Sigmoid colon (tissue), 7 donors: ENCODE data around the gene RCAN1. TPM values are rescaled to one million over a fixed set of nuclear protein-coding genes. Genes with fewer than 3 reads are reported as not detected.

ENCODE experiments used
- DNase-seq: peaks from one replicate; pipeline ENCODE4 v3.0.0-alpha.2; 2019
- H3K27ac ChIP-seq, 4 donors: fragments of 200-600 bp; sonication (generic); one replicate each; pipeline ENCODE4 v1.5.1; 2016 to 2019; ENCODE audit warnings: mild to moderate bottlenecking in 1 of 4
- H3K27me3 ChIP-seq, 3 donors: fragments of 200-600 bp; sonication (generic); one replicate each; pipeline ENCODE4 v1.5.1; 2019; ENCODE audit warnings: mild to moderate bottlenecking in 1 of 3
- H3K36me3 ChIP-seq, 4 donors: fragments of 200-600 bp; sonication (generic); one replicate each; pipeline ENCODE4 v1.5.1; 2016 to 2019
- H3K4me1 ChIP-seq, 4 donors: fragments of 200-600 bp; sonication (generic); one replicate each; pipeline ENCODE4 v1.5.1; 2017 to 2019
- H3K4me3 ChIP-seq, 4 donors: fragments of 200-600 bp; sonication (generic); one replicate each; pipeline ENCODE4 v1.5.1; 2017 to 2019; ENCODE audit warnings: mild to moderate bottlenecking in 2 of 4, moderate library complexity in 1 of 4
- H3K9me3 ChIP-seq, 4 donors: fragments of 200-600 bp in 3 of 4; sonication (generic) in 3 of 4; one replicate each; pipeline versions ENCODE4 v1.5.1 to v1.6.1; 2013 to 2019
- EP300 ChIP-seq, 4 donors: sonication (generic); formaldehyde crosslinking; IDR thresholded peaks; one replicate each; pipeline ENCODE4 v1.6.1; 2017; ENCODE audit warnings: antibody characterized with exemption in 4 of 4
- POLR2A ChIP-seq, 2 donors: fragments of 450-650 bp; IDR thresholded peaks; one replicate each; pipeline ENCODE4 v1.6.1; 2016; ENCODE audit warnings: antibody characterized with exemption in 2 of 2, mild to moderate bottlenecking in 2 of 2, moderate library complexity in 2 of 2
- POLR2AphosphoS5 ChIP-seq, 4 donors: sonication (generic); formaldehyde crosslinking; IDR thresholded peaks; one replicate each; pipeline ENCODE4 v1.6.1; 2017; ENCODE audit warnings: antibody characterized with exemption in 4 of 4
- WGBS, 2 donors: extraction: QIAGEN DNeasy Blood & Tissue Kit; methylation state at CpG; one replicate each; pipeline ENCODE4 v1.1.7; 2013; 5-methylcytosine and 5-hydroxymethylcytosine counted together
- intact Hi-C: fragments of 100-400 bp; cut with DNase I; formaldehyde crosslinking; loops from one replicate; pipeline ENCODE4 v1.15.1; 2023
- polyA plus RNA-seq, 3 donors: library from polyadenylated mRNA; stranded (reverse); fragments of 200-250 nt; gene quantifications; one replicate each; pipeline ENCODE4 v1.2.3, GENCODE V29; 2013
- total RNA-seq, 4 donors: library from RNA; depleted of rRNA; stranded (reverse); fragments of >200 nt; gene quantifications; one replicate each; pipeline ENCODE4 v1.1.0, GENCODE V29; 2016
- TF ChIP-seq, protein P1 (sequence below), 4 experiments: fragments of 450-650 bp in 3 of 4; fragments of 200-600 bp in 1 of 4; IDR thresholded peaks; one replicate each; pipeline ENCODE4 v1.5.1; 2016 to 2019; ENCODE audit warnings: antibody characterized with exemption in 4 of 4, mild to moderate bottlenecking in 3 of 4, moderate library complexity in 2 of 4
- donor health status: healthy with polysubstance abuse.
- donor health status: Bipolar disorder and iron deficiency.
- donor health status: healthy.

Gene RCAN1
- total and polyA plus RNA-seq, 7 donors: 21.4 to 148 (median 38.3) TPM

DNA sequence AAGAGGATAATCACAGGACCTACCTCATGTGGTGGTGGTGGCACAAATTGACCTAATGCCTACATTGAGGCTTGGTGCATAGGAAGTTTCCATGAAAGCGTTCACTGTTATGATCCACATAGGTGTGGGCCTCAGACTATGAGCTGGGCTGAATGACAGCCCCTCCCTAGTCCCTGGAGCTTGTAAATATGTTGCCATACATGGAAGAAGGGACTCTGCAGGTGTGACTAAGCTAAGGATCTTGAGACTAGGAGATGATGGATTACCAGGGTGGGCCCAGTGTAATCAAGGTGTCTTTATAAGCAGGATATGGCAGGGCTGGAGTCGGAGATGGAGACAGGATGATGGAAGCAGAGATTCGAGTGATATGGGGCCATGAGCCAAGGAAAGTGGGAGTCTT, 71.9 kb downstream of the RCAN1 start:
- H3K4me3 ChIP-seq: no peak overlapping the region
- WGBS, 2 donors: 23 to 69% methylated on average over 3 of the region's 3 CpGs
- no peaks in the 10 kb centered on the region for H3K27me3 ChIP-seq
- DNase-seq: no peak
- H3K36me3 ChIP-seq: peaks cover 0 to 3% (median 0%) of the 10 kb centered on the region in 4 donors
- peaks cover 0 to 16% (median 6%) of the 10 kb centered on the region in 4 donors for H3K4me1 ChIP-seq
- no peak overlapping the region for H3K27ac ChIP-seq
- no peak for TF ChIP-seq POLR2AphosphoS5 (IDR thresholded peaks at IDR 0.05)
- TF ChIP-seq, protein P1, sequence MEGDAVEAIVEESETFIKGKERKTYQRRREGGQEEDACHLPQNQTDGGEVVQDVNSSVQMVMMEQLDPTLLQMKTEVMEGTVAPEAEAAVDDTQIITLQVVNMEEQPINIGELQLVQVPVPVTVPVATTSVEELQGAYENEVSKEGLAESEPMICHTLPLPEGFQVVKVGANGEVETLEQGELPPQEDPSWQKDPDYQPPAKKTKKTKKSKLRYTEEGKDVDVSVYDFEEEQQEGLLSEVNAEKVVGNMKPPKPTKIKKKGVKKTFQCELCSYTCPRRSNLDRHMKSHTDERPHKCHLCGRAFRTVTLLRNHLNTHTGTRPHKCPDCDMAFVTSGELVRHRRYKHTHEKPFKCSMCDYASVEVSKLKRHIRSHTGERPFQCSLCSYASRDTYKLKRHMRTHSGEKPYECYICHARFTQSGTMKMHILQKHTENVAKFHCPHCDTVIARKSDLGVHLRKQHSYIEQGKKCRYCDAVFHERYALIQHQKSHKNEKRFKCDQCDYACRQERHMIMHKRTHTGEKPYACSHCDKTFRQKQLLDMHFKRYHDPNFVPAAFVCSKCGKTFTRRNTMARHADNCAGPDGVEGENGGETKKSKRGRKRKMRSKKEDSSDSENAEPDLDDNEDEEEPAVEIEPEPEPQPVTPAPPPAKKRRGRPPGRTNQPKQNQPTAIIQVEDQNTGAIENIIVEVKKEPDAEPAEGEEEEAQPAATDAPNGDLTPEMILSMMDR (IDR thresholded peaks at IDR 0.05): no peak
- no peak for TF ChIP-seq POLR2A (IDR thresholded peaks at IDR 0.05)
- no peak for TF ChIP-seq EP300 (IDR thresholded peaks at IDR 0.05)
- intact Hi-C loops: no loop called here
- H3K9me3 ChIP-seq: no peaks in the 10 kb centered on the region

DNA sequence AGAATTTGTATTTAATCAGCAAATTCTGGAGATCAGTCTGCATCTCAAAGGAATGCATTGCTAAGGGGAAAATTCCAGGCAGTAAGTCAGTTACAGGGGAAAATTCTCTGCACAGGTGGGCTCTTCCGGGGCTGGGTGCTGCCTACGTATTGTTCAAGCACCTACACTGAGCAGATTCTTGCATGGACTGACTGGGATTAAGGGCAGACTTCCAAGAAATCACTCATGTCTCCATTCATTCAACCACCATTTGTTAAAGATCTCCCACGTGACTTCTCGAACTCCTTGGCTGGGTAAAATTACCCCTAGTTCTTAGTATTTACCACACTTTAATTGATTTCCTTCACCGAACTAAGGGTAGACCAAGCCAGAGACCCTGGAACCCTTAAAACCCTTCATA, 74.7 kb downstream of the RCAN1 start:
- WGBS, 2 donors: 87 to 93% methylated on average over 5 of the region's 5 CpGs

DNA sequence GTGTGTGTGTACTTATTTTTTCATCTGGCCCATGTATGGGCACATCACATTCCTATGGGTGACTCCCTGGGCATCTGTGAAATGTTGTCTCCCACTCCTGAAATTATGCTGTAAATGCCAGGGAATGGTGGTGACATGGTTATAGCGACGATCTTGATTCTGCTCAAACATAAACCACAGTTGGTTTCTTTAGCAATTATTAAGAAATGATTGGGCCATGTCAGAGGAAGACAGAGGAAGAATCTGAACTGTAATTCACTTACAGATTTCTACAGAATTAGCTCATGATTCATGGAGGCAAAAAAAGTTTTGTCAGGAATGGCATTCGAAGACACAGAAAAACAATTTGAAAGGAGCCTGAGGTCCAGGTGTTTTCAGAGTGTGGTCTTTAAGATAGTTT, 77.1 kb downstream of the RCAN1 start:
- Histone ChIP-seq H3K9me3 (no peaks in the 10 kb centered on the region), H3K27me3 (no peaks in the 10 kb centered on the region), H3K4me3 (no peak overlapping the region), H3K27ac (no peak overlapping the region), H3K36me3 (peaks cover 0 to 3% (median 0%) of the 10 kb centered on the region in 4 donors), H3K4me1 (no peaks in the 10 kb centered on the region)
- 75 to 76% methylated on average over 3 of the region's 3 CpGs for WGBS, 2 donors
- intact Hi-C loops: no loop called here
- DNase-seq: no peak
- TF ChIP-seq EP300 (IDR thresholded peaks at IDR 0.05): no peak
- TF ChIP-seq, protein P1 (IDR thresholded peaks at IDR 0.05): no peak
- no peak for TF ChIP-seq POLR2A (IDR thresholded peaks at IDR 0.05)
- TF ChIP-seq POLR2AphosphoS5 (IDR thresholded peaks at IDR 0.05): no peak

More for the DNA sequence above, 74.7 kb downstream of the RCAN1 start:
- Histone ChIP-seq H3K27me3 (no peaks in the 10 kb centered on the region), H3K36me3 (peaks cover 0 to 3% (median 0%) of the 10 kb centered on the region in 4 donors), H3K27ac (no peak overlapping the region), H3K9me3 (no peaks in the 10 kb centered on the region), H3K4me1 (peaks cover 0 to 5% (median 2%) of the 10 kb centered on the region in 4 donors), H3K4me3 (no peak overlapping the region)
- intact Hi-C loops: no loop called here
- no peak for DNase-seq
- TF ChIP-seq POLR2AphosphoS5 (IDR thresholded peaks at IDR 0.05): no peak
- TF ChIP-seq, protein P1 (IDR thresholded peaks at IDR 0.05): no peak
- no peak for TF ChIP-seq POLR2A (IDR thresholded peaks at IDR 0.05)
- no peak for TF ChIP-seq EP300 (IDR thresholded peaks at IDR 0.05)

- no peak for TF ChIP-seq EP300 (IDR thresholded peaks at IDR 0.05)
- no peak for TF ChIP-seq POLR2AphosphoS5 (IDR thresholded peaks at IDR 0.05)
- TF ChIP-seq, protein P1 (IDR thresholded peaks at IDR 0.05): no peak
- no peak for TF ChIP-seq POLR2A (IDR thresholded peaks at IDR 0.05)
- 38 to 63% methylated on average over 2 of the region's 2 CpGs for WGBS, 2 donors
- H3K9me3 ChIP-seq: no peaks in the 10 kb centered on the region
- H3K36me3 ChIP-seq: no peaks in the 10 kb centered on the region
- H3K4me3 ChIP-seq: no peak overlapping the region
- no peaks in the 10 kb centered on the region for H3K4me1 ChIP-seq
- H3K27ac ChIP-seq: no peak overlapping the region
- intact Hi-C loops: no loop called here
- DNase-seq: no peak
- no peaks in the 10 kb centered on the region for H3K27me3 ChIP-seq
Observed at GRCh38 chr21:34536820-34537219, 78.1 kb downstream of the RCAN1 start.

- Histone ChIP-seq H3K4me3 (no peak overlapping the region), H3K4me1 (no peaks in the 10 kb centered on the region), H3K27ac (no peak overlapping the region), H3K36me3 (no peaks in the 10 kb centered on the region), H3K9me3 (no peaks in the 10 kb centered on the region), H3K27me3 (no peaks in the 10 kb centered on the region)
- no peak for TF ChIP-seq POLR2AphosphoS5 (IDR thresholded peaks at IDR 0.05)
- TF ChIP-seq, protein P1 (IDR thresholded peaks at IDR 0.05): no peak
- TF ChIP-seq EP300 (IDR thresholded peaks at IDR 0.05): no peak
- no peak for TF ChIP-seq POLR2A (IDR thresholded peaks at IDR 0.05)
- 95 to 98% methylated on average over 8 of the region's 8 CpGs for WGBS, 2 donors
- no peak for DNase-seq
- intact Hi-C loops: no loop called here
Observed at GRCh38 chr21:34536311-34536710, 78.6 kb downstream of the RCAN1 start.
